ENCODE results near the gene TNFRSF11A.

TNFRSF11A gene

GRCh38 chr18:62289047-62289446 lies 36.1 kb upstream of the TNFRSF11A start:
- no peaks in the 10 kb centered on the region for H4K20me1 ChIP-seq (ENCODE audit: insufficient read depth, low read length)
- H3K4me1 ChIP-seq (ENCODE audit: low read length): peaks cover 7% of the 10 kb centered on the region
- no peaks in the 10 kb centered on the region for H3K9me2 ChIP-seq (replicated peaks; ENCODE audit: insufficient read depth, low read length)
- H3K36me3 ChIP-seq (replicated peaks; ENCODE audit: insufficient read depth, low read length): 0 out of 2 replicates have a peak, but pooled peaks cover 2% of the 10 kb centered on the region
- no peaks in the 10 kb centered on the region for H3K79me2 ChIP-seq (ENCODE audit: low read length)
- H3K4me2 ChIP-seq (ENCODE audit: low read depth, low read length): no peak overlapping the region
- H3K9me3 ChIP-seq (replicated peaks; ENCODE audit: insufficient read depth, low read length): no peaks in the 10 kb centered on the region
- DNase-seq: no peak
- TF ChIP-seq EZH2phosphoT487 (IDR thresholded peaks at IDR 0.05; ENCODE audit: low read length) (no peak), EZH2 (optimal IDR thresholded peaks at IDR 0.05; ENCODE audit: low read depth, low read length) (no peak), CTCF (IDR thresholded peaks at IDR 0.05; ENCODE audit: low read length) (no peak)
- H3K27ac ChIP-seq (ENCODE audit: low read length): no peak overlapping the region
- no peak overlapping the region for H2AFZ ChIP-seq (ENCODE audit: low read length)
- H3K9ac ChIP-seq (ENCODE audit: low read length): no peak overlapping the region
- H3K4me3 ChIP-seq (ENCODE audit: low read length): no peak overlapping the region
- H3K27me3 ChIP-seq (replicated peaks; ENCODE audit: insufficient read depth, low read length): no peaks in the 10 kb centered on the region
- no peaks in the 10 kb centered on the region for H3F3A ChIP-seq (ENCODE audit: insufficient read depth, low read length)

- DNase-seq: no peak
- no peaks in the 10 kb centered on the region for H3K27me3 ChIP-seq (replicated peaks; ENCODE audit: insufficient read depth, low read length)
Measured at GRCh38 chr18:62294073-62294472, 31.0 kb upstream of the TNFRSF11A start.

GRCh38 chr18:62300359-62300963 lies 24.6 kb upstream of the TNFRSF11A start:
- no peaks in the 10 kb centered on the region for H3K9me3 ChIP-seq (replicated peaks; ENCODE audit: insufficient read depth, low read length)
- no peaks in the 10 kb centered on the region for H3K27me3 ChIP-seq (replicated peaks; ENCODE audit: insufficient read depth, low read length)
- no peak for DNase-seq
- no peaks in the 10 kb centered on the region for H3K9me2 ChIP-seq (replicated peaks; ENCODE audit: insufficient read depth, low read length)
- no peaks in the 10 kb centered on the region for H3K36me3 ChIP-seq (replicated peaks; ENCODE audit: insufficient read depth, low read length)
- no peaks in the 10 kb centered on the region for H4K20me1 ChIP-seq (ENCODE audit: insufficient read depth, low read length)
- no peak overlapping the region for H3K27ac ChIP-seq (ENCODE audit: low read length)
- no peak overlapping the region for H2AFZ ChIP-seq (ENCODE audit: low read length)
- no peak for TF ChIP-seq CTCF (IDR thresholded peaks at IDR 0.05; ENCODE audit: low read length)
- TF ChIP-seq EZH2 (optimal IDR thresholded peaks at IDR 0.05; ENCODE audit: low read depth, low read length): no peak
- TF ChIP-seq EZH2phosphoT487 (IDR thresholded peaks at IDR 0.05; ENCODE audit: low read length): no peak
- H3F3A ChIP-seq (ENCODE audit: insufficient read depth, low read length): no peaks in the 10 kb centered on the region
- no peak overlapping the region for H3K4me2 ChIP-seq (ENCODE audit: low read depth, low read length)
- no peaks in the 10 kb centered on the region for H3K79me2 ChIP-seq (ENCODE audit: low read length)
- H3K9ac ChIP-seq (ENCODE audit: low read length): no peak overlapping the region
- no peak overlapping the region for H3K4me3 ChIP-seq (ENCODE audit: low read length)
- no peaks in the 10 kb centered on the region for H3K4me1 ChIP-seq (ENCODE audit: low read length)

More at GRCh38 chr18:62294073-62294472, 31.0 kb upstream of the TNFRSF11A start:
- Histone ChIP-seq H3K4me1 (ENCODE audit: low read length) (no peaks in the 10 kb centered on the region), H3F3A (ENCODE audit: insufficient read depth, low read length) (no peaks in the 10 kb centered on the region), H3K79me2 (ENCODE audit: low read length) (no peaks in the 10 kb centered on the region), H3K4me3 (ENCODE audit: low read length) (no peak overlapping the region), H4K20me1 (ENCODE audit: insufficient read depth, low read length) (no peaks in the 10 kb centered on the region), H2AFZ (ENCODE audit: low read length) (no peak overlapping the region), H3K9ac (ENCODE audit: low read length) (no peak overlapping the region), H3K36me3 (replicated peaks; ENCODE audit: insufficient read depth, low read length) (0 out of 2 replicates have a peak, but pooled peaks cover 2% of the 10 kb centered on the region), H3K9me2 (replicated peaks; ENCODE audit: insufficient read depth, low read length) (no peaks in the 10 kb centered on the region), H3K27ac (ENCODE audit: low read length) (no peak overlapping the region), H3K9me3 (replicated peaks; ENCODE audit: insufficient read depth, low read length) (no peaks in the 10 kb centered on the region), H3K4me2 (ENCODE audit: low read depth, low read length) (no peak overlapping the region)
- no peak for TF ChIP-seq EZH2phosphoT487 (IDR thresholded peaks at IDR 0.05; ENCODE audit: low read length)
- TF ChIP-seq EZH2 (optimal IDR thresholded peaks at IDR 0.05; ENCODE audit: low read depth, low read length): no peak
- TF ChIP-seq CTCF (IDR thresholded peaks at IDR 0.05; ENCODE audit: low read length): no peak

Measured in MM.1S (cell line).